ENCODE measurements around the gene ZNF564. TPM values are rescaled to one million over a fixed set of nuclear protein-coding genes. Genes with fewer than 3 reads are reported as not detected.

Gene ZNF564
- total and polyA plus RNA-seq, 2 of the 13 experiments (the other 11 are each of a cell fraction or from before 2014, with no cell fraction given): 2.3 to 11.1 TPM

- TF ChIP-seq ZBTB40 (IDR thresholded peaks at IDR 0.05) (peak; percentile 67), ZBTB40 (CRISPR knock-in tag; IDR thresholded peaks at IDR 0.05) (peak; percentile 71), MZF1 (CRISPR knock-in tag; IDR thresholded peaks at IDR 0.05; ENCODE audit: borderline replicate concordance) (no peak), KDM1A (CRISPR knock-in tag; IDR thresholded peaks at IDR 0.05) (peak; percentile 91), SCMH1 (CRISPR knock-in tag; IDR thresholded peaks at IDR 0.05; ENCODE audit: borderline replicate concordance) (no peak), ZNF569 (CRISPR knock-in tag; IDR thresholded peaks at IDR 0.05; ENCODE audit: borderline replicate concordance) (no peak), NPAS2 (CRISPR knock-in tag; IDR thresholded peaks at IDR 0.05; ENCODE audit: borderline replicate concordance) (no peak), ZSCAN20 (CRISPR knock-in tag; IDR thresholded peaks at IDR 0.05; ENCODE audit: borderline replicate concordance) (peak; percentile 72; the same call in 1 of the 2 replicates), ZNF382 (CRISPR knock-in tag; IDR thresholded peaks at IDR 0.05; ENCODE audit: borderline replicate concordance) (no peak), ONECUT2 (CRISPR knock-in tag; IDR thresholded peaks at IDR 0.05) (no peak), GABPA (IDR thresholded peaks at IDR 0.05; ENCODE audit: low read depth, low read length) (peak; percentile 77), GABPA (CRISPR knock-in tag; IDR thresholded peaks at IDR 0.05; ENCODE audit: low read depth) (peak; percentile 93), PHF8 (CRISPR knock-in tag; IDR thresholded peaks at IDR 0.05) (peak; percentile 95), HCFC1 (IDR thresholded peaks at IDR 0.05; ENCODE audit: low read depth, low read length) (0 out of 2 replicates have a peak, but pooled peaks have one; percentile 24), ZIK1 (CRISPR knock-in tag; IDR thresholded peaks at IDR 0.05; ENCODE audit: borderline replicate concordance, low read depth) (no peak; the same call in 1 of the 2 replicates), MLX (CRISPR knock-in tag; IDR thresholded peaks at IDR 0.05) (peak; percentile 27; the same call in 1 of the 2 replicates), U2AF2 (IDR thresholded peaks at IDR 0.05; ENCODE audit: low read depth, low read length) (no peak), MIXL1 (CRISPR knock-in tag; IDR thresholded peaks at IDR 0.05) (no peak), CHD4 (IDR thresholded peaks at IDR 0.05; ENCODE audit: borderline replicate concordance, low read length) (no peak), ZNF512 (CRISPR knock-in tag; IDR thresholded peaks at IDR 0.05) (no peak)
These were observed at the start of gene ZNF564 (continued) for GRCh38 chr19:12551060-12551832.
